GM21367 (cell line): ENCODE data around the gene UGDH.
"Not testable (repeated sequence)": the region's sequence is repeated elsewhere in the genome, so short reads cannot be mapped to it uniquely, and the experiment has no call there.

Source experiments
- ATAC-seq: cut with Tn5 transposase; IDR thresholded peaks from one replicate; pipeline ENCODE4 v1.9.1; 2021; ENCODE audit not compliant: unreplicated experiment

Gene UGDH

GRCh38 chr4:39529534-39529933 lies 2.3 kb upstream of the UGDH start:
- no peak for ATAC-seq

- no peak for ATAC-seq
Measured at GRCh38 chr4:39528061-39528465, 824 bp upstream of the UGDH start.

DNA sequence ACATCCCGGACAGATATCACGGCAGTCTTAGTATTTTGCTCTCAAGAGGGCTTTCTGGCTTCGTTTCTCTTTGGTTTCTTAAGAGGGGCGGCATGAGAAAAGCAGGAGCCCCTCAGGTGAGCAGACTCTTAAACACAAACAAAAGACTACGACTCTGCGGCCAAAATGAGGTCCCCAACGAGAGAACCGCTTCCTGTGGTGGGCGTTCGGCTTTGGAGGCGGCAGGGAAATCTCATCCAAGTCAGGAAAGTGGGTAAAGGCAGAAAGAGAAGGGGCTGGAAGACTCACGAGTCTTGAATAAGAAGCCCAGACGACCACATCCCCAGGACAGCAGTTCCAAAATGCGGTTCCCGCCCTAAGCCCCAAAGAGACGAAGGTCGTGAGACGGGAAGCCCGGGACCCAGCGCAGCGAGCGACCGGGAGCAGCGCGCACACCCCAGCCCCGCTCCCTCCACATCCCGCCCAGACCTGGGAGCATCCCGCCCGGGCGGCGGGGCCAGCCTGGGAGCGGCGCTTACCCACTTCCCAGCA lies 409 bp downstream of the UGDH start:
- peak; percentile 15 for ATAC-seq

DNA sequence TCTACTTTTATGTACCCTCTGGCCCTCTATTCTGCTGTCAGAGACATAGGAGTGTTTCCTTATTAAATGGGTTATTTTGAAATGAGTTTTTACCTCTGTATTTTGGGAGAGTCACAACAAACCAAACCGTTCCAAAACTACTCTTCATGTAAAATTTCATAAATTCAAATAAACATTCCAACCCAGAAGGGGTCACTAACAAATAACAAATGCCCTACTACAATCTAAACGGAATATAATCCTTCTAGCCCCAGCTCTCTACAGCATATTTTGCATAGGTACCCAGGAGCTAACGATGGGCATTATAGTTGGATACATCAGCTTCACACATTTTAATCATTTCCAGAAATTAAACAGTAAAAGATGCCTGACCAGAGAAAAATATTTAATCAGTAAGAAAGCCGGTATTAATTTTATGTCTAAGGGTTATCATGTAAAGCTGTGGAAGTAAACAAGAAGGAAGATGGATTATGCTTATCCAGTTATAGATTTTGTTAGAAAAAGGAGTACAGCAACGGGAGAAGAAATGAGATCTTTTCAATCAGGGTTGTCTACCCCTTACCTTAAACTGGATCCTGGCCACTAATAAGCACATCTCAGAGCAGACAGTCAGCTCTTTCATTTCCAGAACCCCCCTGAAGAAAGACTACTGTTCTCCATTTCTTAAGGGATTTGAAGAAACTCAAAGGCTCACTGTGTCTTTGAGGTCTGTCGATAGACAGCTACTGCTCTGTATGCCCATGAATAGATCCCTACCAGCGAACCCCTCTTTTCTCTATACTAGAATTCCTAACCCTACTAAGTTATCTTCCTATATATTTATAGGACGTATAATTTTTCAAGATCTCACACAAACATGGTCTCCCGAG lies 1.2 kb downstream of the UGDH start:
- ATAC-seq: no peak

DNA sequence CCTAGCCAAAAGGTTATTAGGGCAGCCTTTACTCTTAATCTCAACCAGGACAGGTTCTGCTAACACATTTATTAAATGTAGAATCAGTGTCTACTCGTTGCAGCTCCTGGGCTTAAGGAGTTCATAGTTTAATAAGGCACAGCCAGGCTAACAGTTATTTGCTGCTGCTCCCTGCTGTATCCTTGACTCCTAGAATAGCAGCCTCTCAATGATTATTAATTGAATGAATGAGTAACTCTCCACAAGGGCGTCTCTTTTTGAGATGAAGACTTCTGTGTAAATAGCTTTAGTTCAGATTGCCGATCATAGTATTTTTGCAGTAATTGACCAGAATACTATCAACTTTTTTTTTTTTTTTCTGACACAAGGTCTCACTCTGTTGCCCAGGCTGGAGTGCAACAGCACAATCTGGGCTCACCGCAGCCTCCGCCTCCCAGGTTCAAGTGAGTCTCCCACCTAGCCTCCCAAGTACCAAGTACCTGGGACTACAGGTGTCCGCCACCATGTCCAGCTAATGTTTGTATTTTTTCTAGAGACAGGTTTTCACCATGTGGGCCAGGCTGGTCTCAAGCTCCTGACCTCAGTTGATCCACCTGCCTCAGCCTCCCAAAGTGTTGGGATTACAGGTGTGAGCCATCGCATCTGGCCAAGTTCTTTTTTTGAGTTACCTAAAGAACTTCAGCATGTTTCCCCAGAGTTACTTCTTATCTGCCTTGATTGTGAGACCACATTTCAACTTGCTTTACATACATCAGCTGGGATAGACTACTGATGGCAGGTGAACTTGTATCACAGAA lies 2.9 kb downstream of the UGDH start:
- ATAC-seq: no peak

GRCh38 chr4:39522068-39522467 lies 5.2 kb downstream of the UGDH start:
- no peak for ATAC-seq

DNA sequence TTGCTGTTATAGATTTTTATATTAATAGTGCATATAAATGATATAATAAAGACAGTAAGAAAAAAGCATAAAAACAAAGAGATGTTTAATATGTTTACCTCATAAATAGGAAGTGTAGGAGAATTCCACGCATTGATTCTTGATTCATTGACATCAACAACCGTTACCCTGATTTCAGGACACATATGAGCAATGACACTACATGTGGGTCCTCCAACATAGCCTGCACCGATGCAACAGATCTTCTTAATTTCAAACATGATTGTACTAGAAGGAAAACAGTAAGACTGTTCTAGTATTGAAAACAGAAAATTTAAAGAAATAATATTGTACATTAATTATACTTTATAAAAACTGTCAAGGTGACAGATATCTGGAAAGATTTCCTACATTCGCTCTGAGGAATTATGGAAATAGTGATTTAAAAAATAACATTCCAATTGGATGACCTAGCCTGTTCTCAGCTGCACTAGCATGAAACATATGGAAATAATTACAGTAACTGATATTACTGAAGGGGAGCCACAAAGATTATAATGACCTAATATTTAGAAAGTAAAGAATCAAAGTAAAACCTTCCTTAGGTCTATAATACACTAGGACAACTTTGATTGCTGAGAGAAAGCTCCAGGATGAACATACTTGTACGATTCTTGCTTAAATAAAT lies 5.9 kb downstream of the UGDH start:
- ATAC-seq: no peak

DNA sequence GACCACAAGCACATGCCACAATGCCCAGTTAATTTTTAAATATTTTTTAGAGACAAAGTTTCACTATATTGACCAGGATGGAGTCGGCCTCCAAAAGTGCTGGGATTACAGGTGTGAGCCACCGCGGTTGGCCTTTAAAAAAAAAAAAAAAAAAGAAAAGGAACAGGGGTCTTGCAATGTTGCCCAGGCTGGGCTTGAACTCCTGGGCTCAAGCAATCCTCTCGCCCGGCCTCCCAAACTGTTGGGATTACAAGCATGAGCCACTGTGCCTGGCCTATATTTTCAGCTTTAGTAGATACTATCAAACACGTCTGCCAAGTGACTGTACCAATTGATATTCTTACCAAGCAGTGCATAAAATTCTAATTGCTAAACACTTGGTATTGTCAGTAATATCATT lies 8.8 kb downstream of the UGDH start:
- ATAC-seq: no peak

DNA sequence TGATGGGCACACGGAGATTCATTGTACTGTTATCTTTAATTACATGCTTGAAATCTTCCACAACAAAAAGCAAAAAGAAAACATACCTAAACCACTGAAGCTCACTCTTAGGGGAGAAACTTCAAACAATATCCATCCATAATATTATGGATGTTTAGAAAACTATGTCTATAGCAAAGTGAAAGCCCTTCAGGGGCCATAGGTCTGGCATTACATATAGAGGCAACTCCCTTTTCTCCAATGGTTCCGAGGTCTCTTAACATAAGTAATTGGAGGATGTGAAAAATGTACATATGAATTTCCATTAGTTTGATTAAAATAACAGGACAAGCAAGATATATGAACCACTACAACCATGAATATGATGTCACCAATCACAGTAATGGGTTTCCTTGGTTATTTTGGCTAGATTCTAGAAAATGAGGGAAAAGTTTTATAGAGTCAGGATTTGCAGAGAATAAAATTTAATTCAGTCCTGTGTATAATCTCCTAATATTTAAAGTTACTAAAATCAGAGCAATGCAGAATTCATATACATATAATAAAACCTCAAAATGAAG lies 10.8 kb downstream of the UGDH start:
- ATAC-seq: no peak

DNA sequence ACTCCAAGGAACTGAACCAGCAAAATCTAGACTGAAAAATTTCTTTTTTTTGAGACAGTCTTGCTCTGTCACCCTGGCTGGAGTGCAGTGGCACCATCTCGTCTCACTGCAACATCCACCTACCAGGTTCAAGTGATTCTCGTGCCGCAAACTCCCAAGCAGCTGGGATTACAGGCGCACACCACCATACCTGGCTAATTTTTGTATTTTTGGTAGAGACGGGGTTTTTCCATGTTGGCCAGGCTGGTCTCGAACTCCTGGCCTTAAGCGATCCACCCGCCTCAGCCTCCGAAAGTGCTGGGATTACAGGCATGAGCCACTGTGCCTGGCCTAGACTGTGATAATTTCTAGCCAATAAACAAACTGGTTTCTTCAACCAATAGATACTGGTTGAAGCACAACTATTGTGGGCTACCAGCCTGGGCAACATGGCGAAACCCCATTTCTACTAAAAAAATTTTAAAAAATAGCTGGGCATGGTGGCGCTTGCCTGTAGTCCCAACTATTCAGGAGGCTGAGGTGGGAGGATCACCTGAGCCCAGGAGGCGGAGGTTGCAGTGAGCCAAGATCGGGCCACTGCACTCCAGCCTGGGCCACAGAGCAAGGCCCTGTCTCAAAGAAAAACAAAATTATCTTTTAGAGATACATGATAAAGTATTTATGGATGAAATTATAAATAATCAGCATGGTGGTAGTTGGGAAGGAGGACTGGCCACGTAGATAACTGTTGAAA lies 11.4 kb downstream of the UGDH start:
- not testable (repeated sequence) for ATAC-seq

DNA sequence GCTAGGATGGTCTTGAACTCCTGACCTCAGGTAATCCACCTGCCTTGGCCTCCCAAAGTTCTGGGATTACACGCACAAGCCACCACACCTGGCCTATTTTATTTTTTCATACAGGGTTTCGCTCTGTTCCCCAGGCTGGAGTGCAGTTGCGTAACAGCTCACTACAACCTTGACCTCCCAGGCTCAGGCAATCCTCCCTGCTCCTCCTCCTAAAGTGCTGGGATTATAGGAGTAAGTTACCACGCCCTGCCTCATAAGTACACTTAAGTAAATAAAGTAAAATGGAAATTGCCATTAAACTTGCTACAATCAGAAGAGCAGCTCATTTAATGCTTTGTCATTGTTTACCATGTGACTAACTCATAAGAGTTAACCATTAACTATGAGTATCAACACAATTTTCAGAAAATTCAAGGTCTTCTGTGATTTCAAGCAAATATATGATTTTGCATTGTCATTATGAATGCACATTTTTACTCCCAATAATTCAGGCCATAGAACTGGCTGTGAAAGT lies 12.3 kb downstream of the UGDH start:
- no peak for ATAC-seq

GRCh38 chr4:39514266-39514665 lies 13.0 kb downstream of the UGDH start:
- not testable (repeated sequence) for ATAC-seq

- ATAC-seq: no peak
Measured at GRCh38 chr4:39510348-39510929, 16.8 kb downstream of the UGDH start.

- no peak for ATAC-seq
Measured at GRCh38 chr4:39505581-39505980, 21.7 kb downstream of the UGDH start.

GRCh38 chr4:39504538-39504937 lies 22.7 kb downstream of the UGDH start:
- no peak for ATAC-seq

- not testable (repeated sequence) for ATAC-seq
Measured at GRCh38 chr4:39502664-39503035, 24.6 kb downstream of the UGDH start.

GRCh38 chr4:39502019-39502663 lies 25.1 kb downstream of the UGDH start:
- no peak for ATAC-seq

GRCh38 chr4:39498727-39499020 lies 28.6 kb downstream of the UGDH start:
- ATAC-seq: no peak

- no peak for ATAC-seq
Measured at GRCh38 chr4:39497909-39498726, 29.1 kb downstream of the UGDH start.
